ENCODE data around the gene BAHCC1.

The BAHCC1 gene

GRCh38 chr17:81508639-81509206, 113.5 kb downstream of the BAHCC1 start:
- Histone ChIP-seq H3K4me1 (ENCODE audit: low read length) (peaks cover 14% of the 10 kb centered on the region), H3K9me3 (replicated peaks; ENCODE audit: insufficient read depth, low read length) (no peaks in the 10 kb centered on the region), H3K4me2 (ENCODE audit: low read depth, low read length) (no peak overlapping the region), H3K4me3 (ENCODE audit: low read length) (no peak overlapping the region), H3K79me2 (ENCODE audit: low read length) (peaks cover 25% of the 10 kb centered on the region), H3F3A (ENCODE audit: insufficient read depth, low read length) (peaks cover 56% of the 10 kb centered on the region), H3K9ac (ENCODE audit: low read length) (no peak overlapping the region), H4K20me1 (ENCODE audit: insufficient read depth, low read length) (peaks cover 30% of the 10 kb centered on the region), H3K9me2 (replicated peaks; ENCODE audit: insufficient read depth, low read length) (no peaks in the 10 kb centered on the region), H3K27ac (ENCODE audit: low read length) (no peak overlapping the region; the same call in 1 of the 2 replicates), H3K27me3 (replicated peaks; ENCODE audit: insufficient read depth, low read length) (peaks cover 19% of the 10 kb centered on the region), H3K36me3 (replicated peaks; ENCODE audit: insufficient read depth, low read length) (peaks cover 17% of the 10 kb centered on the region), H2AFZ (ENCODE audit: low read length) (no peak overlapping the region)
- TF ChIP-seq EZH2 (optimal IDR thresholded peaks at IDR 0.05; ENCODE audit: low read depth, low read length), result no peak
- TF ChIP-seq CTCF (IDR thresholded peaks at IDR 0.05; ENCODE audit: low read length), result no peak
- TF ChIP-seq EZH2phosphoT487 (IDR thresholded peaks at IDR 0.05; ENCODE audit: low read length), result no peak
- DNase-seq, result peak; percentile 6

DNA sequence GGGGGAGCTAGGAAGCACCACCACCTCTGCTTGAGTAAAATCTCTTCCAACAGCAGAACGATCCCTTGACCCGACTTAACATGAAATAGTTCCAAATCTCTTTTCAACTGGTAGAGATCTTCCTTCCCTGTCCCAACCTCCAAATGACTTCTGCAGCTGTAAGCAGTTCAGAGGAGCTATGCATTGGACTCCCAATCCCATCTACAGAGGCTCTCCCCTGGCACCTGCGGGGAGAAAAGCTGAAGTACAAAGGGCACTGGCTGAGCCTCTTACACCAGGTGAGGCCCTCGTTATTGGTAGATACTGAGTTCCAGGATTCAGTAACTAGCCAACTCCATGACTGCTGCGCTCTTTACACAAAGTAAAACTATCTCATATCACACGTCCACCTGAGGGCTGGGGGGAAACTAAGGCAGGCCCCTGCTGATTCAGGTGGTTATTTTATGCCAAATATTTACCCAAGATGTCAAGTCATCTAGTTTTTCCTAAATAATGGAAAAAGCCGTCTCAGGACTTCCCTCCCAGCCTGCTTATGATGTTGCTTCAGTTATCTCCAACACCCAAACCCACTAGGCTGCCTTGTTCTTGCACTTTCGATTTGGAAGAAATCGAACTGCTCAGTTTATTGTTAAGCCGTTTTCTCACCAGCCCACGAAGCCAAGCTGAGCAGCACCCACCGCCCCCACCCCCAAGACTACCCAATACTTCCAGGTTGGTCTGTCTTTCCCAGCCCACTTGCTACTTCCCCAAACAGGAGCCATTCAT, 114.1 kb downstream of the BAHCC1 start:
- H3K36me3 ChIP-seq (replicated peaks; ENCODE audit: insufficient read depth, low read length), result peaks cover 17% of the 10 kb centered on the region
- peaks cover 12% of the 10 kb centered on the region for H3K27me3 ChIP-seq (replicated peaks; ENCODE audit: insufficient read depth, low read length)
- TF ChIP-seq CTCF (IDR thresholded peaks at IDR 0.05; ENCODE audit: low read length), result no peak
- TF ChIP-seq EZH2phosphoT487 (IDR thresholded peaks at IDR 0.05; ENCODE audit: low read length), result no peak
- no peak for TF ChIP-seq EZH2 (optimal IDR thresholded peaks at IDR 0.05; ENCODE audit: low read depth, low read length)
- H3K4me2 ChIP-seq (ENCODE audit: low read depth, low read length), result peak overlapping the region; percentile 92; the same call in 1 of the 2 replicates
- no peak overlapping the region for H2AFZ ChIP-seq (ENCODE audit: low read length)
- peaks cover 28% of the 10 kb centered on the region for H3K79me2 ChIP-seq (ENCODE audit: low read length)
- H3K9me2 ChIP-seq (replicated peaks; ENCODE audit: insufficient read depth, low read length), result no peaks in the 10 kb centered on the region
- H3K4me3 ChIP-seq (ENCODE audit: low read length), result no peak overlapping the region
- DNase-seq, result peak; percentile 22
- no peak overlapping the region; the same call in 1 of the 2 replicates for H3K27ac ChIP-seq (ENCODE audit: low read length)
- no peaks in the 10 kb centered on the region for H3K9me3 ChIP-seq (replicated peaks; ENCODE audit: insufficient read depth, low read length)
- H3K4me1 ChIP-seq (ENCODE audit: low read length), result peaks cover 14% of the 10 kb centered on the region
- H3K9ac ChIP-seq (ENCODE audit: low read length), result no peak overlapping the region
- peaks cover 30% of the 10 kb centered on the region for H4K20me1 ChIP-seq (ENCODE audit: insufficient read depth, low read length)
- H3F3A ChIP-seq (ENCODE audit: insufficient read depth, low read length), result peaks cover 63% of the 10 kb centered on the region

- Histone ChIP-seq H3K9me3 (replicated peaks; ENCODE audit: insufficient read depth, low read length) (no peaks in the 10 kb centered on the region), H2AFZ (ENCODE audit: low read length) (no peak overlapping the region), H3K36me3 (replicated peaks; ENCODE audit: insufficient read depth, low read length) (peaks cover 17% of the 10 kb centered on the region), H3K79me2 (ENCODE audit: low read length) (peaks cover 28% of the 10 kb centered on the region), H3K27ac (ENCODE audit: low read length) (no peak overlapping the region), H3K4me3 (ENCODE audit: low read length) (peak overlapping the region; percentile 92), H3K4me2 (ENCODE audit: low read depth, low read length) (peak overlapping the region; percentile 92), H3K9ac (ENCODE audit: low read length) (no peak overlapping the region), H3K27me3 (replicated peaks; ENCODE audit: insufficient read depth, low read length) (peaks cover 4% of the 10 kb centered on the region; the same call in 1 of the 2 replicates), H4K20me1 (ENCODE audit: insufficient read depth, low read length) (peaks cover 30% of the 10 kb centered on the region), H3F3A (ENCODE audit: insufficient read depth, low read length) (peaks cover 64% of the 10 kb centered on the region), H3K4me1 (ENCODE audit: low read length) (peaks cover 14% of the 10 kb centered on the region), H3K9me2 (replicated peaks; ENCODE audit: insufficient read depth, low read length) (no peaks in the 10 kb centered on the region)
- DNase-seq, result peak; percentile 6
- TF ChIP-seq EZH2 (optimal IDR thresholded peaks at IDR 0.05; ENCODE audit: low read depth, low read length) (no peak), CTCF (IDR thresholded peaks at IDR 0.05; ENCODE audit: low read length) (no peak), EZH2phosphoT487 (IDR thresholded peaks at IDR 0.05; ENCODE audit: low read length) (no peak)
Measured at GRCh38 chr17:81509972-81510784, 114.9 kb downstream of the BAHCC1 start.
